Loucy (cell line): Measurements from ENCODE around the gene CGN.
"Not testable (repeated sequence)": the region's sequence is repeated elsewhere in the genome, so short reads cannot be mapped to it uniquely, and the experiment has no call there.

Experiments used
- EZH2phosphoT487 ChIP-seq: fragments of 200-600 bp; IDR thresholded peaks from 2 replicates; pipeline ENCODE4 v1.6.1; 2018; ENCODE audit warnings: antibody characterized with exemption, mild to moderate bottlenecking, moderate library complexity, borderline replicate concordance
- TF ChIP-seq, protein P1 (sequence below): fragments of 200-600 bp; sonication (generic); conservative IDR thresholded peaks from 2 replicates; pipeline ENCODE4 v1.5.1; 2014; ENCODE audit warnings: mild to moderate bottlenecking, antibody characterized with exemption, low read length

DNA sequence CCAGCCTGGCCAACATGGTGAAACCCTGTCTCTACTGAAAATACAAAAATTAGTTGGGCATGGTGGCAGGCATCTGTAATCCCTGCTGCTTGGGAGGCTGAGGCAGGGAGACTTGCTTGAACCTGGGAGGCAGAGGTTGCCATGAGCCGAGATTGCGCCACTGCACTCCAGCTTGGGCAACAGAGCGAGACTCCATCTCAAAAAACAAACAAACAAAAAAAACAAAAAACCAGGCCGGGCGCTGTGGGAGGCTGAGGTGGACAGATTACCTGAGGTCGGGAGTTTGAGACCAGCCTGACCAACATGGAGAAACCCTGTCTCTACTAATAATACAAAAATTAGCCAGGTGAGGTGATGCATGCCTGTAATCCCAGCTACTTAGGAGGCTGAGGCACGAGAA, 11.2 kb downstream of the CGN start:
- TF ChIP-seq, protein P1, sequence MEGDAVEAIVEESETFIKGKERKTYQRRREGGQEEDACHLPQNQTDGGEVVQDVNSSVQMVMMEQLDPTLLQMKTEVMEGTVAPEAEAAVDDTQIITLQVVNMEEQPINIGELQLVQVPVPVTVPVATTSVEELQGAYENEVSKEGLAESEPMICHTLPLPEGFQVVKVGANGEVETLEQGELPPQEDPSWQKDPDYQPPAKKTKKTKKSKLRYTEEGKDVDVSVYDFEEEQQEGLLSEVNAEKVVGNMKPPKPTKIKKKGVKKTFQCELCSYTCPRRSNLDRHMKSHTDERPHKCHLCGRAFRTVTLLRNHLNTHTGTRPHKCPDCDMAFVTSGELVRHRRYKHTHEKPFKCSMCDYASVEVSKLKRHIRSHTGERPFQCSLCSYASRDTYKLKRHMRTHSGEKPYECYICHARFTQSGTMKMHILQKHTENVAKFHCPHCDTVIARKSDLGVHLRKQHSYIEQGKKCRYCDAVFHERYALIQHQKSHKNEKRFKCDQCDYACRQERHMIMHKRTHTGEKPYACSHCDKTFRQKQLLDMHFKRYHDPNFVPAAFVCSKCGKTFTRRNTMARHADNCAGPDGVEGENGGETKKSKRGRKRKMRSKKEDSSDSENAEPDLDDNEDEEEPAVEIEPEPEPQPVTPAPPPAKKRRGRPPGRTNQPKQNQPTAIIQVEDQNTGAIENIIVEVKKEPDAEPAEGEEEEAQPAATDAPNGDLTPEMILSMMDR = not testable (repeated sequence)
- TF ChIP-seq EZH2phosphoT487 = not testable (repeated sequence)
